NCI-H510A treated with DMSO at 0.1 percent for 48 hours (cell line): Measurements from ENCODE around the gene PDE4B.

Experiments
- DNase-seq: peaks from one replicate; lab custom pipeline; 2025; lab: John Stamatoyannopoulos, UW

Gene PDE4B

DNA sequence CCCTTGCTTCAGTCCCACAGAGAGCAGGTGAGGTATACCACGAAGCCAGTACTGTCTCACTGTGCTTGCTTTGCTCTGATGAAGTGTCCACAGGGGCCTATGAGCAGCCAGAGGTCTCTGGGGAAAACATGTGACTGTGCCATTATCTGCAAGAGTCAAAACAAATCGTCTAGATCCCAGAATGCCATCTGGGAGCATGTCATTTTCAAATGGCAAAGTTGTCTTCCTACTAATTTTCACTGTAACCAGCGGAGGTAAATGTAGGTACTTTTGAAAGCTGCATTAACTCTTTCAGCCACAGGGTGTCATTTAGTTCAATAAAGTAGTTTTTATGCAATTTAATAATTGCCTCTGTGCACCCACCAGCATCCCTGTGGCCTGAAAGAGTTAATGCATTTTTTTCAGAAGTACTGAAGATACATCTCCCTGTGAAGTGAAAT, 567.6 kb downstream of the PDE4B start:
- no peak for DNase-seq

DNA sequence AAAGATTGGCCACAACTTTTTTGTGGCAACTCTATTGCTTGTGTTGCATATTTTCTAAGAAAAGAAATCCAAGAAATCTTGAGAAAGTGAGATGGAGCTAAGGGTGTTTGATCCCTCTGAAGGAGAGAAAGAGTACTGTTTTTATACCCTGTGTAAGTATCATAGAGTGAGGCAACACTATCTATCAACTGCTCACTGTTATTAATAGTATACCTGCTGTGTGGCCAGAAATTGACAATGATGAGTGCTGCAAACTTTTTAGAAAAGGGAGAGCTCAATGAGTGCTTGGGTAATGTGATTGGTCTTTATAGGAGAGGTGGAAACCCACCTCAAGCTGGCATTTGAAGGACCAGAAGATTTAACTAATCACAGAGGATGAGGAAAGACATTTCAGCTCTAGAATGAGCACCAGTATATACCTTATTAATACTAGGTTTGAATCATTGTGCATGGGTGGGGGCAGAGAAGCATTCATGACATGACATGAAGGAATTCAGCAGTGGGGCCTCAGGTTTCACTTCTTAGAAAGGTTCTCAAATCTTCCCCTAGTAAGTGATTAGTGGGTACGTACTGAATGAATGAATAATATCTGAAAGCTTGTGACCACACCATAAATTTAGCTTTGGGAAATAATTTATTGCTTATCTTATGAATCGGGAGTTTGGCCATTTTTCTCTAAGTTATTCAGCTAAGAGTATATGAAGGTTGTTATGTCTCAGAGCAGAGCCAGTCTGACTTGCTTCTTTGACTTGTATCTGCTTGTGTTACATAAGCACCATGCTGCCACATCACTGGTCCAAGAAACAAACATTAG, 572.1 kb downstream of the PDE4B start:
- DNase-seq, result no peak

DNA sequence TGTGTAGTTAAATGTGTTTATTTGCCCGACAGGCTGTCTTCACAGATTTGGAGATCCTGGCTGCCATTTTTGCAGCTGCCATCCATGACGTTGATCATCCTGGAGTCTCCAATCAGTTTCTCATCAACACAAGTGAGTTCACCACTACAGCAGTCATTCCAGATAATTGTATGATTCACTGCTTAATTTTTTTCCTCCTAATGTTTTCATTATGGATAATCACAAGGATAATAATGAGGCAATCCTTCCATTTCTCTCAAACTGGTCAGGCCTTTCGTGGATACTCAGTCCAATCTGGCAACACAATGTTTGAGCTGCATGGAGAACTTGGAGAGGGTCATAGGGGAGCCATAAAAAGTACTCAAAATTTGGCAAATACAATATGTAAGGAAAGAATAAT, 572.9 kb downstream of the PDE4B start:
- DNase-seq, result no peak

GRCh38 chr1:66366634-66367033, 573.9 kb downstream of the PDE4B start:
- DNase-seq, result no peak

DNA sequence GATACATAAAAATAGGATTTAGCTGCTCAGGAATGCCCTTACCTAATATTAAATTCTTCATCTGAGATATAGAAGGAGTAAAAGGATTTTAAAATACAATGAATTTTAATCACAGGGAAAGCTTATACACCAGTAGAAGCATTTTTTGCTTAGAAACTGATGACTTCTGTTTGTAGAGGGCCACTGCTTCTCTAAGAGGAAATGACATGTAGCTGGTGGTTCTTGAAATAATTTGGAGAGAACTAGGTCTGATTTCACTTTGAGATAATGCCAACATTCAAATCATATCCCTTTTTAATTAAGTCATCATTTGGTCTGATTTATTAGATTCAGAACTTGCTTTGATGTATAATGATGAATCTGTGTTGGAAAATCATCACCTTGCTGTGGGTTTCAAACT, 574.7 kb downstream of the PDE4B start:
- no peak for DNase-seq

DNA sequence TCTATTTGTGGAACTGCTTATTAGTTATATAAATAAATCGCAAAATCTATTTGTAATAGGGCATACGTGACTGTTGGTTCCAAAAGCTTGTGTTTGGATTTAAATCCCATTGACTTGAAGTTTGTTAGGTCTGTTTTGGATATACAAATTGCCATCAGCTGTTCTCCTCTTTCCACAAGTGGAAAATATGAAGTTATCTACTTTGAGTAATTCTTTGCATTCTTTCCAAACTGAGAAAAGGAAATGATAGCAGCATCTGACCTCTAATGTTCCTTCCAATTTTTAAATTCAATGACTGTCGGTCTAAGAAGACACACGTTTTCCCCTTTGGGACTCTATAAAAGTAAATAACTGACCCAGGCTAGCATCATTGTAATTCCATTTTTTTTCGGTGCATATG, 575.6 kb downstream of the PDE4B start:
- no peak for DNase-seq

DNA sequence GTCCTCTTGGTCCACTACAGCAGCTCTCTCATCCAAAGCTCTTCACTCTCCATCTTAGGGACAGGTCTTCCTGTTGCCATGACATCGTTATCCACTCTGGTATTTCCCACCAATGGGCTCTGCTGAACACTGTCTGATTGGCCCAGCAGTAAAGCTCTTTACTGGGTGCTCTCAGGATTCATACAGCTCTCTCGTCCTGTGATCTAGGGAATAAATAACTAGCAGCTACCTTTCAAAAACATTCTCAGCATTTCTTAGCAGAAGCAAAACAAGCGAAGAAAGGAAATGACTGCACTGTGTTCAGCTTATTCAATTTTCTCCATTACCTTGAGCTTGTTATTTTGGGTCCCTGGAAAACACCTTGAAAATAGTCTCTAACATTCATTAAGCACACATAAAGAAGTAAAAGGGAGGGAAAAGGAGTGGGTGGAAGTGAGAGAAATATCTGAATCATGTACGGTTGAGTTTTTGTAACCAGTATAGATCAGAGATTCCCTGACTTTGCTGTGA, 577.8 kb downstream of the PDE4B start:
- no peak for DNase-seq

DNA sequence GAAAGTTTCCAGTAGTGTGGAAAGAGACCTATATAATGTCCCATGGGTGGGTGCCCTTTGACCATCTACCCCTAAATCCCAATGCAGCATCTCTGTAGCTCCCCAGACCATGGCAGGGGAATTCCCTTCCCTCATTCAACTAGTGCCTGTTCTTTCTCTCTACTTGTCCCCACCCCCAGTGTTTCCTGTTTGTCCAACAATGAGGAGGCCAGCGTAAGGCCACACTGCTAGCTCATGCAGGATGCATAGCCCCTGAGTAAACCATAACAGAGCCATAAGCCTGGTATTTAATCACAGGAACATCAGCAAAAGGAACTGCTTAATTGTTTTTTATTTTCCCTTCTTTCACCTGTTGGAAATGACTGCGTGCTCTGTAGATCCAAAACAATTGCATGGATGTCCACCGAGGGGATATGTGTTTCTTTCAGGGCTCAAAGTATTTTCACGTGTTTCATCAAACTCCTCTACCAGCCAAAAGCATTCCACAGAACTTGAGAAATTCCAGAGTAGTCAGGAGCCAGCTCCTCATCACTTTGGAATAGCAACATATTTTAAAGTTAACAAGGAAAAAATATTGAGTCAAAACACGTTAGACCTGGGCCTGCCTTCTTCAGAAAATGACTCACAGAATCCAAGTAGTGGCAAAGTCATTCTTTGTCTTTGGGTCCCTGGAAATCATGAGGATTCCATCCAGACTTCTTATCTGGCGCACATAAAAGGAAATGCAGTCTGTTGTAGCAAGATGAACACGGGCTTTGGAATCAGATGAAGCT, 578.7 kb downstream of the PDE4B start:
- no peak for DNase-seq

DNA sequence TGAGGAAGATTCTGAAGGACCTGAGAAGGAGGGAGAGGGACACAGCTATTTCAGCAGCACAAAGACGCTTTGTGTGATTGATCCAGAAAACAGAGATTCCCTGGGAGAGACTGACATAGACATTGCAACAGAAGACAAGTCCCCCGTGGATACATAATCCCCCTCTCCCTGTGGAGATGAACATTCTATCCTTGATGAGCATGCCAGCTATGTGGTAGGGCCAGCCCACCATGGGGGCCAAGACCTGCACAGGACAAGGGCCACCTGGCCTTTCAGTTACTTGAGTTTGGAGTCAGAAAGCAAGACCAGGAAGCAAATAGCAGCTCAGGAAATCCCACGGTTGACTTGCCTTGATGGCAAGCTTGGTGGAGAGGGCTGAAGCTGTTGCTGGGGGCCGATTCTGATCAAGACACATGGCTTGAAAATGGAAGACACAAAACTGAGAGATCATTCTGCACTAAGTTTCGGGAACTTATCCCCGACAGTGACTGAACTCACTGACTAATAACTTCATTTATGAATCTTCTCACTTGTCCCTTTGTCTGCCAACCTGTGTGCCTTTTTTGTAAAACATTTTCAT, 579.9 kb downstream of the PDE4B start:
- DNase-seq, result no peak

GRCh38 chr1:66373157-66373591, 580.5 kb downstream of the PDE4B start:
- DNase-seq, result no peak

DNA sequence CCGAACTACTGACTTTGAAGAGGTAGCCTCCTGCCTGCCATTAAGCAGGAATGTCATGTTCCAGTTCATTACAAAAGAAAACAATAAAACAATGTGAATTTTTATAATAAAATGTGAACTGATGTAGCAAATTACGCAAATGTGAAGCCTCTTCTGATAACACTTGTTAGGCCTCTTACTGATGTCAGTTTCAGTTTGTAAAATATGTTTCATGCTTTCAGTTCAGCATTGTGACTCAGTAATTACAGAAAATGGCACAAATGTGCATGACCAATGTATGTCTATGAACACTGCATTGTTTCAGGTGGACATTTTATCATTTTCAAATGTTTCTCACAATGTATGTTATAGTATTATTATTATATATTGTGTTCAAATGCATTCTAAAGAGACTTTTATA, 581.5 kb downstream of the PDE4B start:
- no peak for DNase-seq

- no peak for DNase-seq
Observed at GRCh38 chr1:66374561-66375111, 581.9 kb downstream of the PDE4B start.

GRCh38 chr1:66375125-66375524, 582.4 kb downstream of the PDE4B start:
- no peak for DNase-seq

DNA sequence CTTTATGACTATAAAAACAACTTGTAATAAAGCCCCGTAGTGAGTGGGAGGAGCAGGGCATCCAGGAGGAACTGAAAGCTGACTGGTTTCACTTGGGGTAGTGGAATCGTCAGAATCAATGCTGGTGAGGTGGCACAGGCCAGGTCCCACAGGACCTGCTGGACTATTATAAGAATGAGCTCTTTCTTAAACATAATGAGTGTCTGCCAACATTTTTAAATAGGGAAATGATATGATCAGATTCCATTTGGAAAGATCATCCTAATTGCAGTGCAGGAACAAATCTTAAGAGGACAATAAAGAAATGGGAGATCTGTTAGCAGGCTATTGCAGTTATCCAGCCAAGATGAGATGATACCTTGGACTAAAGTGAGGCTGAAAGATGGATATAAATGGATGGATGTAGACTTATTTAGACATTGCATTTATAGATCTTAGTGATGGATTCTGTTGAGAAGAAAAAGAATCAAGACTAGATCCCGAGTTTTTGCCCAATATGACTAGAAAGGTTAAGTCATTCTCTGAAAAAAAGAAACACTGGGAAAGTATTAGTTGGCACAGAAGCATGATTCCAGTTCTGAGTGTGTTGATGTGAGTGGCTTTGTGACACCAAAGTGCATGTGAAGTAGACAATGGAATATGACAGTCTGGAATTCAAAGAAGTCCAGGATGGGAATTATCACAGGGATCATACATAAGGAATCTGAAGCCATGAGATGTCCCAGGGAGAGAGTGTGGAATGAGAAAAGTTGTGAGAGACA, 587.9 kb downstream of the PDE4B start:
- no peak for DNase-seq

- DNase-seq, result no peak
Observed at GRCh38 chr1:66381621-66382275, 589.1 kb downstream of the PDE4B start.

DNA sequence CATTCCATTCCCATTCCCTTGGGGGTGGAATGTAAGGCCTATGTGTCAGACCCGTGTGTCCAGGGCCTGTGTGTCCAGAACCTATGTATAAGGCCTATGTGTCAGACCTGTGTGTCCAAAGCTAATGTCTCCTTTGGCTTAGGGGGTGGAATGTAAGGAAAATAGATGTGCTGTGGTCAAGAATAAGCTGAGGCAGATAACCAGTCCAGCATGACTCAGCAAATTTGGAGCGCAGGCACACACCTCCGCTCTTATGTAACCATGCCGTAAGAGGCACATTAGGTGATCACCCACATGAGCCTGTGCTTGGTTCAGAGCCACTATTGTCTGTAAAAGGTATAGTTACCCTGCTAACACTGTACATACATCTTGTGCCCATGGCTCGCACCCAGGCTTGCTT, 590.5 kb downstream of the PDE4B start:
- DNase-seq, result no peak

- DNase-seq, result no peak
Observed at GRCh38 chr1:66383611-66384010, 590.9 kb downstream of the PDE4B start.

DNA sequence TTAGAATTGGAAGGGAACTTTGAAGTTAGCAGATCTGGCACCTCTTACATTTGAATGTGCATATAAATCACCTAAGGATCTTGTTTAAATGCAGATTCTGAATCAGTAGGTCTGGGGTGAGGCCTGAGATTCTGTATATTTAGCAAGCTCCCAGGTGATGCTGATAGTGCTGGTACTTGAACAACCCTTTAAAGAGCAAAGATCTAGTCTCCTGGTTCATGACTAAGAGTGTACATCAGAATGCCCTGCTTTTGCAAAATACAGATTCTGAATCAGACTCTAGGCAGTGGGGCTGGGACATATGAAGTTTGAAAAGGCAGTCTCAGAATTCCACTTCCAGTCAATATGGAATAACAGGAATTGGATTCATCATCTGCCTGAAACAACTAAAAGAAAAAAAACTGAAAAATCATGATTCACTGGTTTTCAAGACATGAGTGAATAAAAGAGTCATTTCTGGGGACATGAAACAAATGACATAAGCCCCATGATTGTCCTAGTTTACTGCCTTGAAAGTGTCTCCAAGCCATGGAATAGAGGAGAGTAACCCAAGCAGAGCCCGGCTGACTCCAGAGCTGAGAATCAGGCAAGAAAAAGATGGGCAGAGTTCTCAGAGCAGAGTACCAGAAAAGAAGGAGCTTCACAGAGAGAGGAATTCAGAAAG, 591.7 kb downstream of the PDE4B start:
- no peak for DNase-seq

- DNase-seq, result no peak
Observed at GRCh38 chr1:66386712-66387111, 594.0 kb downstream of the PDE4B start.

- DNase-seq, result no peak
Observed at GRCh38 chr1:66388913-66389312, 596.2 kb downstream of the PDE4B start.
